HEK293 (cell line): Measurements from ENCODE around the gene TMPRSS12.
A peak's percentile ranks its signal among the peaks of the same experiment; 100 is the strongest.
"Not testable (repeated sequence)": the region's sequence is repeated elsewhere in the genome, so short reads cannot be mapped to it uniquely, and the experiment has no call there.

ENCODE experiments used
- CTCF ChIA-PET: fragments of 350-600 bp; formaldehyde crosslinking; extraction: SDS; loops from one replicate; lab custom pipeline; 2021; ENCODE audit warnings: antibody characterized with exemption; lab: Yijun Ruan, JAX
- POLR2A ChIA-PET: fragments of 300-600 bp; formaldehyde crosslinking; extraction: SDS; loops from one replicate; lab custom pipeline; 2020; ENCODE audit warnings: antibody characterized with exemption, inconsistent platforms; lab: Yijun Ruan, JAX
- H3K27ac ChIP-seq: fragments of 200-500 bp; sonication (Bioruptor generic); 2 replicates; pipeline ENCODE4 v1.5.1; 2014; ENCODE audit warnings: low read depth, low read length, control low read depth, inconsistent platforms; ENCODE audit errors: extremely low read depth
- H3K36me3 ChIP-seq, 2 experiments: fragments of 200-500 bp in 1 of 2; sonication (Bioruptor generic) in 1 of 2; 1 replicate in 1 of 2; 2 replicates in 1 of 2; pipeline ENCODE4 v1.5.1; 2014 to 2017; ENCODE audit warnings: inconsistent platforms in 2 of 2, low read length in 2 of 2; ENCODE audit not compliant: control insufficient read depth in 2 of 2, insufficient read depth in 1 of 2
- H3K4me1 ChIP-seq: fragments of 200-500 bp; sonication (Bioruptor generic); 2 replicates; pipeline ENCODE4 v1.5.1; 2014; ENCODE audit warnings: mild to moderate bottlenecking, low read length, inconsistent platforms; ENCODE audit not compliant: control insufficient read depth, insufficient read depth
- H3K4me3 ChIP-seq: 2 replicates; pipeline ENCODE4 v1.5.1; 2011; ENCODE audit warnings: low read depth, mild to moderate bottlenecking, control low read depth, low read length, moderate library complexity
- H3K9me3 ChIP-seq: fragments of 200-500 bp; sonication (Bioruptor generic); 2 replicates; pipeline ENCODE4 v1.5.1; 2014; ENCODE audit warnings: low read depth, low read length, inconsistent platforms; ENCODE audit not compliant: control insufficient read depth, insufficient read depth
- ELK4 ChIP-seq: IDR thresholded peaks from 2 replicates; pipeline ENCODE4 v1.6.1; 2011; ENCODE audit warnings: mild to moderate bottlenecking, low read depth, low read length, borderline replicate concordance
- GLI2 ChIP-seq: fragments of 450-650 bp; formaldehyde crosslinking; IDR thresholded peaks from 2 replicates; pipeline ENCODE4; 2017; ENCODE audit warnings: missing biosample characterization, missing genetic modification characterization, low read depth, borderline replicate concordance
- MZF1 ChIP-seq: fragments of 450-650 bp; formaldehyde crosslinking; IDR thresholded peaks from 2 replicates; pipeline ENCODE4 v1.5.1; 2017; ENCODE audit warnings: missing biosample characterization, missing genetic modification characterization, borderline replicate concordance
- SCRT2 ChIP-seq: fragments of 450-650 bp; formaldehyde crosslinking; IDR thresholded peaks from 2 replicates; pipeline ENCODE4 v1.5.1; 2016; ENCODE audit warnings: missing biosample characterization, missing genetic modification characterization
- SETDB1 ChIP-seq: IDR thresholded peaks from one replicate; pipeline ENCODE4 v1.6.1; 2017; ENCODE audit warnings: mild to moderate bottlenecking, low read length, moderate library complexity, mixed read lengths; ENCODE audit not compliant: insufficient read length
- SP2 ChIP-seq: fragments of 450-650 bp; formaldehyde crosslinking; IDR thresholded peaks from 2 replicates; pipeline ENCODE4 v1.5.1; 2016; ENCODE audit warnings: missing biosample characterization, missing genetic modification characterization
- ZEB2 ChIP-seq: fragments of 450-650 bp; formaldehyde crosslinking; IDR thresholded peaks from 2 replicates; pipeline ENCODE4 v1.5.1; 2016; ENCODE audit warnings: missing biosample characterization, missing genetic modification characterization
- ZFP37 ChIP-seq: fragments of 450-650 bp; formaldehyde crosslinking; IDR thresholded peaks from 2 replicates; pipeline ENCODE4 v1.5.1; 2016; ENCODE audit warnings: missing biosample characterization, missing genetic modification characterization
- ZNF10 ChIP-seq: fragments of 450-650 bp; formaldehyde crosslinking; IDR thresholded peaks from 2 replicates; pipeline ENCODE4 v1.5.1; 2017; ENCODE audit warnings: missing biosample characterization, missing genetic modification characterization
- ZNF23 ChIP-seq: fragments of 450-650 bp; formaldehyde crosslinking; IDR thresholded peaks from 2 replicates; pipeline ENCODE4 v1.5.1; 2016; ENCODE audit warnings: missing biosample characterization, missing genetic modification characterization, borderline replicate concordance
- ZNF24 ChIP-seq: fragments of 450-650 bp; formaldehyde crosslinking; IDR thresholded peaks from 2 replicates; pipeline ENCODE4 v1.5.1; 2016; ENCODE audit warnings: missing biosample characterization, missing genetic modification characterization
- ZNF391 ChIP-seq: fragments of 450-650 bp; formaldehyde crosslinking; IDR thresholded peaks from 2 replicates; pipeline ENCODE4 v1.5.1; 2016; ENCODE audit warnings: low read depth, missing biosample characterization, missing genetic modification characterization, borderline replicate concordance
- ZNF514 ChIP-seq: fragments of 450-650 bp; formaldehyde crosslinking; IDR thresholded peaks from 2 replicates; pipeline ENCODE4 v1.5.1; 2016; ENCODE audit warnings: missing biosample characterization, missing genetic modification characterization
- ZNF585B ChIP-seq: fragments of 450-650 bp; formaldehyde crosslinking; IDR thresholded peaks from 2 replicates; pipeline ENCODE4 v1.5.1; 2016; ENCODE audit warnings: missing biosample characterization, missing genetic modification characterization
- ZNF747 ChIP-seq: fragments of 450-650 bp; formaldehyde crosslinking; IDR thresholded peaks from 2 replicates; pipeline ENCODE4 v1.5.1; 2016; ENCODE audit warnings: missing biosample characterization, missing genetic modification characterization
- ZSCAN30 ChIP-seq: fragments of 450-650 bp; IDR thresholded peaks from 2 replicates; pipeline ENCODE4 v1.5.1; 2018; ENCODE audit warnings: missing biosample characterization, mild to moderate bottlenecking, missing genetic modification characterization, moderate library complexity
- TF ChIP-seq, protein P1 (sequence below): fragments of 450-650 bp; formaldehyde crosslinking; IDR thresholded peaks from 2 replicates; pipeline ENCODE4 v1.5.1; 2016; ENCODE audit warnings: missing biosample characterization, missing genetic modification characterization
- TF ChIP-seq, protein P2 (sequence below): fragments of 450-650 bp; formaldehyde crosslinking; IDR thresholded peaks from 2 replicates; pipeline ENCODE4 v1.5.1; 2016; ENCODE audit warnings: missing biosample characterization, missing genetic modification characterization
- TF ChIP-seq, protein P3 (sequence below): fragments of 450-650 bp; formaldehyde crosslinking; IDR thresholded peaks from 2 replicates; pipeline ENCODE4 v1.5.1; 2016; ENCODE audit warnings: missing biosample characterization, missing genetic modification characterization

Gene TMPRSS12

DNA sequence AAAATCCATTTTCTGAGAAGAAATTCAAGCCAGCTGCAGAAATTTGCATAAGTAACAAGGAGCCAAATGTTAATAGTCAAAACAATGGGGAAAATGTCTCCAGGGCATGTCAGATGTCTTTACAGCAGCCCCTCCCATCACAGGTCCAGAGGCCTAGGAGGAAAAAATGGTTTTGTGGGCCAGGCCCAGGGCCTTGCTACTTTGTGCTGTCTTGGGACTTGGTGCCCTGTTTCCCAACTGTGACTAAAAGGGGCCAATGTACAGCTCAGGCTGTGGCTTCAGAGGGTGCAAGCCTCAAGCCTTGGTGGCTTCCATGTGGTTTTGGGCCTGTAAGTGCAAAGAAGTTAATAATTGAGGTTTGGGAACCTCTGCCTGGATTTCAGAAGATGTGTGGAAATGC is 8.9 kb upstream of the TMPRSS12 start:
- H3K27ac ChIP-seq, H3K4me1 ChIP-seq, POLR2A ChIA-PET, H3K4me3 ChIP-seq, H3K36me3 ChIP-seq, H3K9me3 ChIP-seq, CTCF ChIA-PET: not testable (repeated sequence)
- TF ChIP-seq ZNF585B (tag by site-specific recombination) (peak; percentile 98), SETDB1 (peak; percentile 76)

DNA sequence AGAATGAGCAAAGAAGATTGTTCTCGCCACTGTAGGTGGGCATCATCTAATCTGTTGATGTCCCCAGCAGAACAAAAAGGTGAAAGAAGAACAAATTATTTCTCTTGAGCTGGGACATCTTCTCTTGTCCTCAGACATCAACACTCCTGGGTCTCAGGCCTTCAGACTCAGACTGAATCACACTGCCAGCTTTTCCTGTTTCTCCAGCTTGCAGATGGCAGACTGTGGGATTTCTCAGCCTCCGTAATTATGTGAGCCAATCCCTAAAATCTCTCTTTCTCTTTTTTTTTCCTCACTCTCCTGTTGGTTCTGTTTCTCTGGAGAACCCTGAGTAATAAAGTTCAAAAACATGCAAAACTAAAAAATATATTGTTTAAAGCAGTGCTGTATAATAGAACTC is 3.7 kb upstream of the TMPRSS12 start:
- Histone ChIP-seq H3K4me3 (no peak overlapping the region), H3K27ac (no peak overlapping the region), H3K9me3 (no peaks in the 10 kb centered on the region), H3K4me1 (no peaks in the 10 kb centered on the region), H3K36me3 (no peaks in the 10 kb centered on the region)
- TF ChIP-seq ZSCAN30 (tag by site-specific recombination) (no peak), GLI2 (tag by site-specific recombination) (no peak), SCRT2 (tag by site-specific recombination) (no peak), ELK4 (no peak), ZNF10 (tag by site-specific recombination) (no peak), ZNF514 (tag by site-specific recombination) (no peak), MZF1 (tag by site-specific recombination) (no peak), ZNF391 (tag by site-specific recombination) (no peak), ZEB2 (tag by site-specific recombination) (no peak), ZNF24 (tag by site-specific recombination) (no peak), ZNF23 (tag by site-specific recombination) (no peak), ZFP37 (tag by site-specific recombination) (no peak), SP2 (tag by site-specific recombination) (no peak), ZNF747 (no peak)
- TF ChIP-seq, protein P1, sequence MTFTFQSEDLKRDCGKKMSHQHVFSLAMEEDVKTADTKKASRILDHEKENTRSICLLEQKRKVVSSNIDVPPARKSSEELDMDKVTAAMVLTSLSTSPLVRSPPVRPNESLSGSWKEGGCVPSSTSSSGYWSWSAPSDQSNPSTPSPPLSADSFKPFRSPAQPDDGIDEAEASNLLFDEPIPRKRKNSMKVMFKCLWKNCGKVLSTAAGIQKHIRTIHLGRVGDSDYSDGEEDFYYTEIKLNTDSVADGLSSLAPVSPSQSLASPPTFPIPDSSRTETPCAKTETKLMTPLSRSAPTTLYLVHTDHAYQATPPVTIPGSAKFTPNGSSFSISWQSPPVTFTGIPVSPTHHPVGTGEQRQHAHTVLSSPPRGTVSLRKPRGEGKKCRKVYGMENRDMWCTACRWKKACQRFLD (tag by site-specific recombination): no peak
- TF ChIP-seq, protein P2, sequence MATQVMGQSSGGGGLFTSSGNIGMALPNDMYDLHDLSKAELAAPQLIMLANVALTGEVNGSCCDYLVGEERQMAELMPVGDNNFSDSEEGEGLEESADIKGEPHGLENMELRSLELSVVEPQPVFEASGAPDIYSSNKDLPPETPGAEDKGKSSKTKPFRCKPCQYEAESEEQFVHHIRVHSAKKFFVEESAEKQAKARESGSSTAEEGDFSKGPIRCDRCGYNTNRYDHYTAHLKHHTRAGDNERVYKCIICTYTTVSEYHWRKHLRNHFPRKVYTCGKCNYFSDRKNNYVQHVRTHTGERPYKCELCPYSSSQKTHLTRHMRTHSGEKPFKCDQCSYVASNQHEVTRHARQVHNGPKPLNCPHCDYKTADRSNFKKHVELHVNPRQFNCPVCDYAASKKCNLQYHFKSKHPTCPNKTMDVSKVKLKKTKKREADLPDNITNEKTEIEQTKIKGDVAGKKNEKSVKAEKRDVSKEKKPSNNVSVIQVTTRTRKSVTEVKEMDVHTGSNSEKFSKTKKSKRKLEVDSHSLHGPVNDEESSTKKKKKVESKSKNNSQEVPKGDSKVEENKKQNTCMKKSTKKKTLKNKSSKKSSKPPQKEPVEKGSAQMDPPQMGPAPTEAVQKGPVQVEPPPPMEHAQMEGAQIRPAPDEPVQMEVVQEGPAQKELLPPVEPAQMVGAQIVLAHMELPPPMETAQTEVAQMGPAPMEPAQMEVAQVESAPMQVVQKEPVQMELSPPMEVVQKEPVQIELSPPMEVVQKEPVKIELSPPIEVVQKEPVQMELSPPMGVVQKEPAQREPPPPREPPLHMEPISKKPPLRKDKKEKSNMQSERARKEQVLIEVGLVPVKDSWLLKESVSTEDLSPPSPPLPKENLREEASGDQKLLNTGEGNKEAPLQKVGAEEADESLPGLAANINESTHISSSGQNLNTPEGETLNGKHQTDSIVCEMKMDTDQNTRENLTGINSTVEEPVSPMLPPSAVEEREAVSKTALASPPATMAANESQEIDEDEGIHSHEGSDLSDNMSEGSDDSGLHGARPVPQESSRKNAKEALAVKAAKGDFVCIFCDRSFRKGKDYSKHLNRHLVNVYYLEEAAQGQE (tag by site-specific recombination): no peak
- TF ChIP-seq, protein P3, sequence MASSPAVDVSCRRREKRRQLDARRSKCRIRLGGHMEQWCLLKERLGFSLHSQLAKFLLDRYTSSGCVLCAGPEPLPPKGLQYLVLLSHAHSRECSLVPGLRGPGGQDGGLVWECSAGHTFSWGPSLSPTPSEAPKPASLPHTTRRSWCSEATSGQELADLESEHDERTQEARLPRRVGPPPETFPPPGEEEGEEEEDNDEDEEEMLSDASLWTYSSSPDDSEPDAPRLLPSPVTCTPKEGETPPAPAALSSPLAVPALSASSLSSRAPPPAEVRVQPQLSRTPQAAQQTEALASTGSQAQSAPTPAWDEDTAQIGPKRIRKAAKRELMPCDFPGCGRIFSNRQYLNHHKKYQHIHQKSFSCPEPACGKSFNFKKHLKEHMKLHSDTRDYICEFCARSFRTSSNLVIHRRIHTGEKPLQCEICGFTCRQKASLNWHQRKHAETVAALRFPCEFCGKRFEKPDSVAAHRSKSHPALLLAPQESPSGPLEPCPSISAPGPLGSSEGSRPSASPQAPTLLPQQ: no peak
- ChIA-PET CTCF (interaction anchor here (0.6 to 1.0 kb wide), 2 partner anchors 60 to 72 kb away, joined by 3 read pairs; no protein-coding TSS in a partner anchor), POLR2A (no interaction called here)
